Lower leg skin (tissue), 3 donors: ENCODE results near the gene HSD17B4.

Experiments
- POLR2A ChIP-seq, 2 donors: fragments of 450-650 bp; IDR thresholded peaks; one replicate each; pipeline ENCODE4 v1.6.1; 2016 to 2017; ENCODE audit warnings: antibody characterized with exemption in 2 of 2, mild to moderate bottlenecking in 1 of 2, moderate library complexity in 1 of 2
- TF ChIP-seq, protein P1 (sequence below), 3 donors: fragments of 450-650 bp; IDR thresholded peaks; one replicate each; pipeline ENCODE4 v1.5.1; 2016; ENCODE audit warnings: antibody characterized with exemption in 3 of 3, mild to moderate bottlenecking in 3 of 3, moderate library complexity in 2 of 3

DNA sequence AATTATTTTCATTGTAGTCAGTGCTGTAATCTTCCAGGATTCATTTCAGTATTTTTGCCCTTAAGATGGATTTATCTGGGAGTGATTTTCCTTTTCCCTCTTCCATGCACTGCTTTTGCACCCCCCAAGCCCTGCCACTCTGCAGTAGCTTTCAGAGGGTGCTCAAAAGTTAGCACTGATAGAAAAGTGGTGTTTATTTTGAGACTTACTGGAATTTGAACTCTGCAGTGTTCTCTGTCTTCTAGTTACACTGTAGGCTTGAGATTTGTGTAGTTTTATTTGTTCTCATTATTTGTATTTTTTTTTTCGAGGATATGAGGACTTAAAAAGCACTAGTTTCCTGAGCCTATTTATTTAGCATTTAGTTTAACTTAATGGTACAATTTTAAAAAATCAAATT is 70.5 kb downstream of the HSD17B4 start:
- TF ChIP-seq, protein P1, sequence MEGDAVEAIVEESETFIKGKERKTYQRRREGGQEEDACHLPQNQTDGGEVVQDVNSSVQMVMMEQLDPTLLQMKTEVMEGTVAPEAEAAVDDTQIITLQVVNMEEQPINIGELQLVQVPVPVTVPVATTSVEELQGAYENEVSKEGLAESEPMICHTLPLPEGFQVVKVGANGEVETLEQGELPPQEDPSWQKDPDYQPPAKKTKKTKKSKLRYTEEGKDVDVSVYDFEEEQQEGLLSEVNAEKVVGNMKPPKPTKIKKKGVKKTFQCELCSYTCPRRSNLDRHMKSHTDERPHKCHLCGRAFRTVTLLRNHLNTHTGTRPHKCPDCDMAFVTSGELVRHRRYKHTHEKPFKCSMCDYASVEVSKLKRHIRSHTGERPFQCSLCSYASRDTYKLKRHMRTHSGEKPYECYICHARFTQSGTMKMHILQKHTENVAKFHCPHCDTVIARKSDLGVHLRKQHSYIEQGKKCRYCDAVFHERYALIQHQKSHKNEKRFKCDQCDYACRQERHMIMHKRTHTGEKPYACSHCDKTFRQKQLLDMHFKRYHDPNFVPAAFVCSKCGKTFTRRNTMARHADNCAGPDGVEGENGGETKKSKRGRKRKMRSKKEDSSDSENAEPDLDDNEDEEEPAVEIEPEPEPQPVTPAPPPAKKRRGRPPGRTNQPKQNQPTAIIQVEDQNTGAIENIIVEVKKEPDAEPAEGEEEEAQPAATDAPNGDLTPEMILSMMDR (IDR thresholded peaks at IDR 0.05) = no peak
- TF ChIP-seq POLR2A (IDR thresholded peaks at IDR 0.05) = no peak
